GM12878 (cell line): ENCODE measurements around the gene GLI1.

Source experiments
- FOXM1 ChIP-seq: IDR thresholded peaks from 2 replicates; pipeline ENCODE4 v1.6.1; 2012; ENCODE audit warnings: low read depth, mild to moderate bottlenecking, inconsistent platforms, low read length, moderate library complexity
- NR2C2 ChIP-seq: IDR thresholded peaks from 2 replicates; pipeline ENCODE4 v1.6.1; 2011; ENCODE audit warnings: borderline replicate concordance, low read depth; ENCODE audit not compliant: control insufficient read depth, insufficient read length
- POLR2AphosphoS5 ChIP-seq: IDR thresholded peaks from 2 replicates; pipeline ENCODE4 v1.6.1; 2011; ENCODE audit warnings: mild to moderate bottlenecking, low read length, inconsistent platforms
- POU2F2 ChIP-seq: IDR thresholded peaks from 3 replicates; pipeline ENCODE4 v1.6.1; 2011; ENCODE audit warnings: low read depth, mild to moderate bottlenecking, low read length, borderline replicate concordance
- RUNX3 ChIP-seq: IDR thresholded peaks from 2 replicates; pipeline ENCODE4 v1.6.1; 2012; ENCODE audit warnings: low read length, inconsistent platforms
- TAF1 ChIP-seq: IDR thresholded peaks from 2 replicates; pipeline ENCODE4 v1.6.1; 2011; ENCODE audit warnings: mild to moderate bottlenecking, low read depth, low read length, borderline replicate concordance
- YY1 ChIP-seq: IDR thresholded peaks from 2 replicates; pipeline ENCODE4 v1.6.1; 2011; ENCODE audit warnings: low read depth, mild to moderate bottlenecking, low read length
- ZNF217 ChIP-seq: fragments of 450-650 bp; IDR thresholded peaks from 2 replicates; pipeline ENCODE4 v1.6.1; 2017; ENCODE audit warnings: antibody characterized with exemption, mild to moderate bottlenecking
- ZNF274 ChIP-seq: IDR thresholded peaks from one replicate; pipeline ENCODE4 v1.8.0; 2011; ENCODE audit not compliant: insufficient read length, insufficient read depth
- TF ChIP-seq, protein P1 (sequence below): IDR thresholded peaks from 2 replicates; pipeline ENCODE4 v1.6.1; 2012; ENCODE audit warnings: low read depth, low read length, improper control_type of control experiment
- TF ChIP-seq, protein P2 (sequence below), 3 experiments: IDR thresholded peaks in 2 of 3; conservative IDR thresholded peaks in 1 of 3; 2 replicates each; pipeline ENCODE4 v1.5.1; 2011; ENCODE audit warnings: low read depth in 3 of 3, low read length in 3 of 3, mild to moderate bottlenecking in 3 of 3, control low read depth in 2 of 3, moderate library complexity in 2 of 3, inconsistent platforms in 1 of 3, mixed read lengths in 1 of 3; ENCODE audit not compliant: control insufficient read depth in 2 of 3, insufficient read depth in 1 of 3; ENCODE audit errors: extremely low read depth in 1 of 3

DNA sequence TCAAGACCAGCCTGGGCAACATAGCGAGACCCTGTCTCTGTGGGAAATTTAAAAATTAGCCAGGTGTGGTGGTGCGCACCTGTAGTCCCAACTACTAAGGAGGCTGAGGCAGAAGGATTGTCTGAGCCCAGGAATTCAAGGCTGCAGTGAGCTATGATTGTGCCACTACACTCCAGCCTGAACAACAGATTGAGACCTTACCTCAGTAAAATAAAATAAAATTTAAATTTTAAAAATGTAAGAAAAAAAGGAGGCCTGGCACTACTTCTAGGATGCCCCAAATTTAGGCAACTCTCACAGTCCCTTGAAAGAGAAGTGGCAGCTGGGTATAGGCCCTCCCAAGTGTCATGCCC is 5.4 kb upstream of the GLI1 start:
- TF ChIP-seq POLR2AphosphoS5 (no peak), NR2C2 (no peak), YY1 (no peak), TAF1 (no peak), ZNF274 (no peak), RUNX3 (no peak), POU2F2 (no peak), ZNF217 (no peak), FOXM1 (no peak)
- TF ChIP-seq, protein P1, sequence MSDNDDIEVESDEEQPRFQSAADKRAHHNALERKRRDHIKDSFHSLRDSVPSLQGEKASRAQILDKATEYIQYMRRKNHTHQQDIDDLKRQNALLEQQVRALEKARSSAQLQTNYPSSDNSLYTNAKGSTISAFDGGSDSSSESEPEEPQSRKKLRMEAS, result no peak
- TF ChIP-seq, protein P2, sequence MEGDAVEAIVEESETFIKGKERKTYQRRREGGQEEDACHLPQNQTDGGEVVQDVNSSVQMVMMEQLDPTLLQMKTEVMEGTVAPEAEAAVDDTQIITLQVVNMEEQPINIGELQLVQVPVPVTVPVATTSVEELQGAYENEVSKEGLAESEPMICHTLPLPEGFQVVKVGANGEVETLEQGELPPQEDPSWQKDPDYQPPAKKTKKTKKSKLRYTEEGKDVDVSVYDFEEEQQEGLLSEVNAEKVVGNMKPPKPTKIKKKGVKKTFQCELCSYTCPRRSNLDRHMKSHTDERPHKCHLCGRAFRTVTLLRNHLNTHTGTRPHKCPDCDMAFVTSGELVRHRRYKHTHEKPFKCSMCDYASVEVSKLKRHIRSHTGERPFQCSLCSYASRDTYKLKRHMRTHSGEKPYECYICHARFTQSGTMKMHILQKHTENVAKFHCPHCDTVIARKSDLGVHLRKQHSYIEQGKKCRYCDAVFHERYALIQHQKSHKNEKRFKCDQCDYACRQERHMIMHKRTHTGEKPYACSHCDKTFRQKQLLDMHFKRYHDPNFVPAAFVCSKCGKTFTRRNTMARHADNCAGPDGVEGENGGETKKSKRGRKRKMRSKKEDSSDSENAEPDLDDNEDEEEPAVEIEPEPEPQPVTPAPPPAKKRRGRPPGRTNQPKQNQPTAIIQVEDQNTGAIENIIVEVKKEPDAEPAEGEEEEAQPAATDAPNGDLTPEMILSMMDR (IDR thresholded peaks at IDR 0.05 in 2 of 3, conservative IDR thresholded peaks at IDR 0.05 in 1 of 3; ENCODE audit: control insufficient read depth in 2 of 3, extremely low read depth in 1 of 3, insufficient read depth in 1 of 3, low read depth in 3 of 3, low read length in 3 of 3), result no peak
